Islet precursor cell (in vitro differentiated cells): ENCODE results near the gene SLC1A1.
A peak's percentile ranks its signal among the peaks of the same experiment; 100 is the strongest.
"Not testable (repeated sequence)": the region's sequence is repeated elsewhere in the genome, so short reads cannot be mapped to it uniquely, and the experiment has no call there.

Experiments used
- DNase-seq: peaks from one replicate; pipeline ENCODE4 v3.0.0-alpha.2; 2018

The SLC1A1 gene

GRCh38 chr9:4507306-4508130 lies 17.2 kb downstream of the SLC1A1 start:
- DNase-seq, result no peak

GRCh38 chr9:4508246-4508906 lies 18.1 kb downstream of the SLC1A1 start:
- DNase-seq, result no peak

GRCh38 chr9:4508907-4509589 lies 18.8 kb downstream of the SLC1A1 start:
- no peak for DNase-seq

GRCh38 chr9:4509590-4509984 lies 19.3 kb downstream of the SLC1A1 start:
- no peak for DNase-seq

- DNase-seq, result no peak
Measured at GRCh38 chr9:4510546-4511322, 20.5 kb downstream of the SLC1A1 start.

GRCh38 chr9:4514252-4515128 lies 24.2 kb downstream of the SLC1A1 start:
- no peak for DNase-seq

- no peak for DNase-seq
Measured at GRCh38 chr9:4515958-4516375, 25.7 kb downstream of the SLC1A1 start.

GRCh38 chr9:4517274-4517673 lies 27.0 kb downstream of the SLC1A1 start:
- DNase-seq, result no peak

GRCh38 chr9:4519604-4520003 lies 29.3 kb downstream of the SLC1A1 start:
- no peak for DNase-seq

GRCh38 chr9:4520055-4520454 lies 29.8 kb downstream of the SLC1A1 start:
- DNase-seq, result no peak

- DNase-seq, result no peak
Measured at GRCh38 chr9:4530375-4530774, 40.1 kb downstream of the SLC1A1 start.

- not testable (repeated sequence) for DNase-seq
Measured at GRCh38 chr9:4530831-4531230, 40.6 kb downstream of the SLC1A1 start.

GRCh38 chr9:4531355-4531754 lies 41.1 kb downstream of the SLC1A1 start:
- DNase-seq, result peak; percentile 76

GRCh38 chr9:4533881-4534280 lies 43.6 kb downstream of the SLC1A1 start:
- not testable (repeated sequence) for DNase-seq

- DNase-seq, result not testable (repeated sequence)
Measured at GRCh38 chr9:4536196-4536595, 45.9 kb downstream of the SLC1A1 start.

- no peak for DNase-seq
Measured at GRCh38 chr9:4537581-4537980, 47.3 kb downstream of the SLC1A1 start.

GRCh38 chr9:4538107-4538506 lies 47.8 kb downstream of the SLC1A1 start:
- DNase-seq, result no peak

GRCh38 chr9:4538621-4539020 lies 48.4 kb downstream of the SLC1A1 start:
- DNase-seq, result no peak

GRCh38 chr9:4540425-4540824 lies 50.2 kb downstream of the SLC1A1 start:
- DNase-seq, result no peak

GRCh38 chr9:4541281-4541680 lies 51.0 kb downstream of the SLC1A1 start:
- no peak for DNase-seq

GRCh38 chr9:4541856-4542255 lies 51.6 kb downstream of the SLC1A1 start:
- DNase-seq, result no peak

- DNase-seq, result not testable (repeated sequence)
Measured at GRCh38 chr9:4544714-4545113, 54.4 kb downstream of the SLC1A1 start.
